Cardiac fibroblast (primary cell): ENCODE results near the gene RNF130.

Experiments used
- DNase-seq, 2 donors: peaks; one replicate each; pipeline versions ENCODE4 v3.0.0 to v3.0.0-alpha.2; 2010; ENCODE audit warnings: low read depth in 2 of 2
- H3K4me3 ChIP-seq, 2 donors: replicated peaks in 1 of 2; 1 replicate in 1 of 2; 2 replicates in 1 of 2; pipeline ENCODE4 v1.5.1; 2011; ENCODE audit warnings: low read depth in 2 of 2, low read length in 2 of 2, mild to moderate bottlenecking in 2 of 2, moderate library complexity in 1 of 2
- TF ChIP-seq, protein P1 (sequence below): IDR thresholded peaks from one replicate; pipeline ENCODE4 v1.5.1; 2011; ENCODE audit warnings: low read depth, mild to moderate bottlenecking, low read length, inconsistent platforms

Gene RNF130

DNA sequence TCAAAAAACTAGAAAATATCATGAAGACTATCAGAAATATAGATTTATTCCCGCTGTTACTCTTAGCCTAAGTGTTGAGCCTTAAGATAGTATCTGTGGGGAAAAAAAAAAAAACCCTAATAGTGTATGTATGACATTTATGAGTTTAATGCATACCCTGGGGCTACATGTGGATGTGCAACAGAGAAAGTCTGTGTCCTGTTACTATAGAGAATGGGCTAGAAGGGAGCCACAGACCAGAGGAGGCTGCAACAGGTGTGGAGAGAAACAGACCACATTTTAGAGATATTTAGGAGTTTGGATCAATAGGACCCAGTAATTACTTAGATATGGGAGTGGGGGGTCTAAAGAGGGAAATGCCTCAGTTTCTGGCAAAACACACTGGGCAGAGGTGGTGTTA is 15.4 kb downstream of the RNF130 start:
- no peak overlapping the region for H3K4me3 ChIP-seq
- TF ChIP-seq, protein P1, sequence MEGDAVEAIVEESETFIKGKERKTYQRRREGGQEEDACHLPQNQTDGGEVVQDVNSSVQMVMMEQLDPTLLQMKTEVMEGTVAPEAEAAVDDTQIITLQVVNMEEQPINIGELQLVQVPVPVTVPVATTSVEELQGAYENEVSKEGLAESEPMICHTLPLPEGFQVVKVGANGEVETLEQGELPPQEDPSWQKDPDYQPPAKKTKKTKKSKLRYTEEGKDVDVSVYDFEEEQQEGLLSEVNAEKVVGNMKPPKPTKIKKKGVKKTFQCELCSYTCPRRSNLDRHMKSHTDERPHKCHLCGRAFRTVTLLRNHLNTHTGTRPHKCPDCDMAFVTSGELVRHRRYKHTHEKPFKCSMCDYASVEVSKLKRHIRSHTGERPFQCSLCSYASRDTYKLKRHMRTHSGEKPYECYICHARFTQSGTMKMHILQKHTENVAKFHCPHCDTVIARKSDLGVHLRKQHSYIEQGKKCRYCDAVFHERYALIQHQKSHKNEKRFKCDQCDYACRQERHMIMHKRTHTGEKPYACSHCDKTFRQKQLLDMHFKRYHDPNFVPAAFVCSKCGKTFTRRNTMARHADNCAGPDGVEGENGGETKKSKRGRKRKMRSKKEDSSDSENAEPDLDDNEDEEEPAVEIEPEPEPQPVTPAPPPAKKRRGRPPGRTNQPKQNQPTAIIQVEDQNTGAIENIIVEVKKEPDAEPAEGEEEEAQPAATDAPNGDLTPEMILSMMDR: no peak
- DNase-seq: no peak

DNA sequence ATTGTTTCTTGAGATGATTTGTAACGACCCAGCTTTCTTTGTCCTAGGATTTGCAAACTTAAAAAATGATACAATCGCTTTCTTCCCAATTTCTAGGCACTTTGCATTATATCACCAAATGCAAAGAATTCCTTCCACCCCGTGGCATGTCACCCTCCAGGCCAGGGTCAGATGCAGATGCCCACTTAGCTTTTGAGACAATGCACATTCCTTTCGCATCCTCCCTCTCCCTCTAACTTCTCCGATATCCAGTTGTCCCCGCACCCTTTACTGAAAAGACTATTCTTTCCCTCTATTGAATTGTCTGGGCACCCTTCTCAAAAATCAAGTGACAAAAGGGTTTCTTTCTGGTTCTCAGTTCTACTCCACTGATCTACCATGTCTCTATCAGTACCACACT is 17.3 kb downstream of the RNF130 start:
- H3K4me3 ChIP-seq: no peak overlapping the region
- no peak for DNase-seq
- TF ChIP-seq, protein P1: no peak

DNA sequence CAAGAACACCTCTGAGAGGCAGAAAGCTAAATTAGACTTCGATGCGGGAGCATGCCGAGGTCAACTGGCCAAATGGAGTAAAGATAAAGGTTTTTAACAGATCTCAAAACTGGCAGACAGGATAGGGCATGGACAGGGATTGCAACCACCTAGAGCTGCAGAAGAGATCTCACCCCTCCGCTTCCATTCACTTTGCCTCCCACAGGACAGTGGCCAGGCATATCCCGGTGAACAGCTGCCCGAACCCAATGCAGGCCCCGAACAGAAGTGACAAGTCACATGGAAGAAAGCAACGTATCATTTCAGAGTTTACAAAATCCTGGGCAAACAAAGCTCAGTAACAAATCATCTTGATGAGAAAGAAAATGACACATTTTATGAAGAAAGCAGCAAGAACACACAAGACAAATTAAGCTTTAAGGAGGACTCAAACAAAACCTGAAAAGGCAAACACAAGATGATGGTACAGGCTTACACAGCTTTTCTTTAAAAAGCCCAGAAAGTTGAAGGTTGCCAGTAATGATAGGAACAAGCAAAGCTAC is 18.4 kb downstream of the RNF130 start:
- no peak for DNase-seq

DNA sequence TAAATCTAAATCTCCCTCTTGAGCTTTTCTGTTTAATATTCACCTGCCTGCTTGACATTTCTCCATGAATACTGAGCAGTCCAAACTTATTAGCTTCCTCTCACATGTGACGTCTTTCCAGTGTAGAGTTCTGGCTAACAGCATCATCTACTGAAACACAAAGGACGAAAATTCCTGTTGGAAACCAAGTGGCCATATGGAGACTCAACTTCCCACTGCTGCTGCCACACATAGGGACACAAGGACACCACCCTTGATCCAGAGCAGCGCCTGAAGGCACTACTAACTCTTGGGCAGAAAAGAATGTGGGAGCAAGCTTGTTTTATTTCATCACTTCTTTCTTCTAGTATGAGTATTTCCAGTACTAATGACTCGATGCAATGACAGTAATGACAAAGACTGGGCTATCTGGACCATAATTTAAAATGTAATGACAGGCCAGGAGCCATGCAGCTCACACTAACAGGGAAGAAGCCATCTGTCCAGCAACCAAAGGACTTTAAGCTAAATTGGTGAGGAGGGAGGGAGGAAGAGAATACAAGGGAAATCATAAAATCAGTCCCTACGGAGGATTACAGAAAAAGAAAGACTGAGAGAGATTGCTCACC is 19.2 kb downstream of the RNF130 start:
- no peak overlapping the region for H3K4me3 ChIP-seq
- DNase-seq: no peak
- TF ChIP-seq, protein P1: no peak

More for the DNA sequence above, 18.4 kb downstream of the RNF130 start:
- H3K4me3 ChIP-seq: no peak overlapping the region
- TF ChIP-seq, protein P1: no peak

DNA sequence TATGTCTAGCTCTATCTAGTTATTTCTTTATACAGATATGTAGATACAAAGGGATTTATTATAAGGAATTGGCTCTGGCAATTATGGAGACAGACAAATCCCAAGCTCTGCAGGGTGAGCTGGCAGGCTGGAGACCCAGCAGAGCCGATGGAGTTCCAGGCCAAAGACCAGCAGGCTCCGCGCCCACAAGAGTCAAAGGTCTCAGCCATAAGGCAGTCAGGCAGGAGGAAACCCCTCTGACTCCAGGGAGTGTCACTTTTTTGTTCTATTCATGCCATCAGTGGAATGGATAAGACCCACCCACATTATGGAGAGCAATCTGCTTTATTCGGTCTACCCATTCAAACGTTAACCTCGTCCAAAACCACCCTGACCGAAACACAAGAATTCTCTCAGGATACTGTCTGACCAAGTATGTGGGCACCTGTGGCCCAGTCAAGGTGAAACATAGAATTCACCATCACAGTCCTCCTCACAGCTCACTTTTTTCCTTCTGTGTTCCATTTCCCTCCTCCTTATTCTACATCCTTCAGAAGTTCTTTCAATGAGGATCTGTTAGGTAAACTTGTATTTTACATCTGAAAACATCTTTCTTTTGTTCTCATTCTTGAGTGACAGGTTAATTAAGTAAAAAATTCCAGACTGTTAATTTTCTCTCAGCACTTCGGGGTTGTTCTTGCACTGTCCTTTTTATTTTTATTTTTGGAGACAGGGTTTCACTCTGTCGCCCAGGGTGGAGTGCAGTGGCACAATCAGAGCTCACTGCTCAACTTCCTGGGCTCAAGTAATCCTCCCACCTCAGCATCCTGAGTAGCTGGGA is 21.2 kb downstream of the RNF130 start:
- no peak for DNase-seq
- TF ChIP-seq, protein P1: no peak

DNA sequence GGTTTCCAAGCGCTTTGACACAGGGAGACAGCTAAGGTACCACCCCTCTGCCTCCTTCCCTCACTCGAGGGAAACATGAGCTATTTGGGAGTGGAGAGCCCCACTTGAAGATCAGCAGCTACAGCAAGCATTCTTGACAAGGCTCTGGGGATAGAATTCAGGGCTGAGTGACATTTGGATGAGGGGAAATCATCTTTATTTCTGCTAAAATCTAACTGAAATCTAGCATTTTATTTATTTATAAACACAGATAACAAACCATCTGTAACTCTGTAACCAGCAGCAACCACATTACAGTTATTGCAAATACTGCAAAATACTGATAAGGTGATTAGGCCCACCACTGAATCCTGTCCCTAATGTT is 22.4 kb downstream of the RNF130 start:
- H3K4me3 ChIP-seq: no peak overlapping the region
- DNase-seq: no peak
- TF ChIP-seq, protein P1: no peak

More for the DNA sequence above, 21.2 kb downstream of the RNF130 start:
- H3K4me3 ChIP-seq: no peak overlapping the region
